ENCODE data around the gene SMOC2.
"Not testable (repeated sequence)": the region's sequence is repeated elsewhere in the genome, so short reads cannot be mapped to it uniquely, and the experiment has no call there.

Gene SMOC2

DNA sequence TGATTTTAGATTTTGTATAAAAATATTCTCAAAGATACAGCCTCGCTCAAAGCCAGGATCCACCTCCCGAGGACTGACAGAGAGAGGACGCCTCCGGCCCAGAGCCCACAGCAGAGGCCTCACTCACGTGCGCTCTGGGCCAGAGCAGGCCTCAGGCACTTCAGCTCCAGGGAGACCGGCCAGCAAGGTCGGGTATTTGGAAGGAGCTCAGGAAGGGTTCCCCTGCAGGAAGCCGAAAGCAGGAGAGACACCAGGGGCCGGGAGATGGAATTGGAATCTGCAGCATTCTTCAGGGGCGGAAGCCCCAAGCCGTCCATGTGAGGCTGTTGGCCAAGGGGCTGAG lies 251.9 kb downstream of the SMOC2 start:
- H3K4me3 ChIP-seq (ENCODE audit: low read length); H3K9me3 ChIP-seq (ENCODE audit: control insufficient read depth, low read length): not testable (repeated sequence)

DNA sequence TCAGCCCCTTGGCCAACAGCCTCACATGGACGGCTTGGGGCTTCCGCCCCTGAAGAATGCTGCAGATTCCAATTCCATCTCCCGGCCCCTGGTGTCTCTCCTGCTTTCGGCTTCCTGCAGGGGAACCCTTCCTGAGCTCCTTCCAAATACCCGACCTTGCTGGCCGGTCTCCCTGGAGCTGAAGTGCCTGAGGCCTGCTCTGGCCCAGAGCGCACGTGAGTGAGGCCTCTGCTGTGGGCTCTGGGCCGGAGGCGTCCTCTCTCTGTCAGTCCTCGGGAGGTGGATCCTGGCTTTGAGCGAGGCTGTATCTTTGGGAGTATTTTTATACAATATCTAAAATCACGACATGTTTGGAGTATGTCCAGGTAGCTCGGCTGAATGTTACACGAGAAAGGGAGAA lies 253.8 kb downstream of the SMOC2 start:
- not testable (repeated sequence) for H3K36me3 ChIP-seq (ENCODE audit: control insufficient read depth, insufficient read depth, low read length, severe bottlenecking); H3K4me3 ChIP-seq (ENCODE audit: low read length); DNase-seq (ENCODE audit: low read depth); H3K9ac ChIP-seq (ENCODE audit: low read length); H3K4me1 ChIP-seq (ENCODE audit: control insufficient read depth, insufficient read depth, low read length); H3K9me3 ChIP-seq (ENCODE audit: control insufficient read depth, low read length)
- peaks cover 10% of the 10 kb centered on the region for H3K27me3 ChIP-seq (replicated peaks; ENCODE audit: control insufficient read depth, insufficient read depth, low read length)

More for the DNA sequence above, 251.9 kb downstream of the SMOC2 start:
- H3K36me3 ChIP-seq (ENCODE audit: control insufficient read depth, insufficient read depth, low read length, severe bottlenecking); DNase-seq (ENCODE audit: low read depth); H3K4me1 ChIP-seq (ENCODE audit: control insufficient read depth, insufficient read depth, low read length); H3K27me3 ChIP-seq (replicated peaks; ENCODE audit: control insufficient read depth, insufficient read depth, low read length); H3K9ac ChIP-seq (ENCODE audit: low read length): not testable (repeated sequence)

DNA sequence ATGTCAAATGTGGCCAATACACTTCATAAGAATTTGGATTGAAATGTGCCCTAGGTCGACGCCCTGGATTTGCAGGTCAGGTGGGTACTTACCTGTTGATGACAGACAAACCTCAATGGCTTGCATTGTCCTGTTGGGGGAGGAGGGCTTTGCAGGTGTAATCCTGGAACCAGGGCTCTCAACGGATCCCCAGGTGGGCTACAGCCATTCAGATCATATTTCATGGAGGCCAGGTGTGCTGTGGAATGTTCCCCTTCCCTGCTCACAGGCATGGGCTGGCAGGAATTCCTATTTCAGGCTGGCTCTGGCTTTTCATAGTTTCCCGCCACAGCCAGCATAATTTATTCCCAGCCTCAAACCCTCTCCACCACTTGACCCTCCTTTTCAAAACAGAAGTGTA lies 254.7 kb downstream of the SMOC2 start:
- H3K36me3 ChIP-seq (ENCODE audit: control insufficient read depth, insufficient read depth, low read length, severe bottlenecking), result no peaks in the 10 kb centered on the region
- no peak overlapping the region for H3K4me3 ChIP-seq (ENCODE audit: low read length)
- DNase-seq (ENCODE audit: low read depth), result no peak
- peaks cover 6% of the 10 kb centered on the region for H3K9me3 ChIP-seq (ENCODE audit: control insufficient read depth, low read length)
- H3K27me3 ChIP-seq (replicated peaks; ENCODE audit: control insufficient read depth, insufficient read depth, low read length), result peaks cover 10% of the 10 kb centered on the region
- peaks cover 3% of the 10 kb centered on the region for H3K4me1 ChIP-seq (ENCODE audit: control insufficient read depth, insufficient read depth, low read length)
- no peak overlapping the region for H3K9ac ChIP-seq (ENCODE audit: low read length)

DNA sequence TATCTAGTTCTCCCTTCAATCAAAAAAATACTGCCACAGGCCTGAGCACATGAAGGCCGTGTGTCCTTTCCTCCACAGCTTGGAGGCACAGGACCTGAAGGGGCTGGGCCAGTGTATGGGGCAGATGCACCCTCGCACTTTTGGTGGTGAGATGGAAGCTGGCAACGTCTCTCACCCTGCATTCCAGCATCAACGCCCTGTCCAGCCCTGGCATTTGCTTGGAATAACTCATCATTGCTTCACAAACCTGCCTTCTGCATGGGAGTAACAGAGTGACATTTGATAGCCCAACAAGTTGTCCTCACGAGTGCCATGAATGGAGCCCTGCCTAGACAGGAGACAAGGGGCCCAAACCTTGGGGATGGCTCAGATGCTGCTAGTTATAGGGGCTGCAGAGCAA lies 257.9 kb downstream of the SMOC2 start:
- Histone ChIP-seq H3K27me3 (replicated peaks; ENCODE audit: control insufficient read depth, insufficient read depth, low read length) (peaks cover 28% of the 10 kb centered on the region), H3K4me1 (ENCODE audit: control insufficient read depth, insufficient read depth, low read length) (peaks cover 3% of the 10 kb centered on the region), H3K9me3 (ENCODE audit: control insufficient read depth, low read length) (peaks cover 4% of the 10 kb centered on the region), H3K4me3 (ENCODE audit: low read length) (no peak overlapping the region), H3K36me3 (ENCODE audit: control insufficient read depth, insufficient read depth, low read length, severe bottlenecking) (no peaks in the 10 kb centered on the region), H3K9ac (ENCODE audit: low read length) (no peak overlapping the region)
- no peak for DNase-seq (ENCODE audit: low read depth)

DNA sequence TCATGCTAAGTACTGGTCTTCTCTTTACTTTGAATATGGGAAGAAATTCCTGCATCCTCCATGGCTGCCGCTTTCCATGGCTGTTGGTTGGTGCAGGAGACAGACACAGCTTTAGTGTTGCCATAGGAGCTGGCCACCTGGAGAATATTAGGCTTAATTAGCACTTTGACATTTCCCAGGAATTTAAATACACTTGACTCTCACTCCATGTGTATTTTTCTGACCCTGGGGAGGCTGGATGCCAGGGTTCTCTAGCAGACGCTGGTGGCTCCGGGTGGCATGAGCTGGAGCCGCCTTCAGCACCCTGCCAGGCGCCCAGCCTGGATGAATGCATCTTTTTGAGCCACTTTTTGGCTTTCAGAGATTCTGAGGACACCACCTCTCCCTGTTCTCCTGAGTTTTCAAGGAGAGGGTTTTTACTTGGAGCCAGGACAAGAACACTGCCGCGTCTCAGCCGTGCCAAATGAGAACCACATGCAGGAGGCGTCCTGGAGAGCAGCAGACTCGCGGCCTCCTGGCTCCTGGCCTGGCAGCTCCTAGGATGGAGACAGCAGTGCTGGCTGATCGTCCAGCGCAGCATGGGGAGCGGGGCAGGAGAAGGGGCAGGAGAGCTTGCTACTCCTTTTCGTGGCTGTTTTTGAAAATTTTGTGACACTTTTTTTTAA lies 258.8 kb downstream of the SMOC2 start:
- Histone ChIP-seq H3K27me3 (replicated peaks; ENCODE audit: control insufficient read depth, insufficient read depth, low read length) (peaks cover 35% of the 10 kb centered on the region), H3K9ac (ENCODE audit: low read length) (no peak overlapping the region), H3K4me1 (ENCODE audit: control insufficient read depth, insufficient read depth, low read length) (peaks cover 3% of the 10 kb centered on the region), H3K4me3 (ENCODE audit: low read length) (no peak overlapping the region), H3K36me3 (ENCODE audit: control insufficient read depth, insufficient read depth, low read length, severe bottlenecking) (no peaks in the 10 kb centered on the region), H3K9me3 (ENCODE audit: control insufficient read depth, low read length) (no peaks in the 10 kb centered on the region)
- no peak for DNase-seq (ENCODE audit: low read depth)

DNA sequence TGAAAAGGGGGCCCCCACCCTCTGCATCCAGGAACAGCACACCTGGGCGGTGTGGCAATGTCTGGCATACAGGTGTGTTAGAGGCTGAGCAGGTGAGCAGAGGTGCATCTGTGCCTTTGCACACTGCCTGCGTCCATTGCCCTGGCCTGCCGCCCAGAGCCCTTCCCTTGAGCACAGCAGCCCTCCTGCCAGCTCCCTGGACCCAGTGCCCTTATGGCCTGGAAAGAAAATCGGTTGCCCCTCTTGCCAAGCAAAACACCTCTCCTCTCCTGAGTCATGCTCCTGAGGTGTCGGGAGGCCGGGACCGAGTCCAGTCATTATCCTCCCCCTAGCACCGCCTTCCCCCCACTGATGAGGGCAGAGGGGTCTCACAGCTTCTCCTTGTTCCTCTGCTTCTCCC lies 259.9 kb downstream of the SMOC2 start:
- no peaks in the 10 kb centered on the region for H3K9me3 ChIP-seq (ENCODE audit: control insufficient read depth, low read length)

DNA sequence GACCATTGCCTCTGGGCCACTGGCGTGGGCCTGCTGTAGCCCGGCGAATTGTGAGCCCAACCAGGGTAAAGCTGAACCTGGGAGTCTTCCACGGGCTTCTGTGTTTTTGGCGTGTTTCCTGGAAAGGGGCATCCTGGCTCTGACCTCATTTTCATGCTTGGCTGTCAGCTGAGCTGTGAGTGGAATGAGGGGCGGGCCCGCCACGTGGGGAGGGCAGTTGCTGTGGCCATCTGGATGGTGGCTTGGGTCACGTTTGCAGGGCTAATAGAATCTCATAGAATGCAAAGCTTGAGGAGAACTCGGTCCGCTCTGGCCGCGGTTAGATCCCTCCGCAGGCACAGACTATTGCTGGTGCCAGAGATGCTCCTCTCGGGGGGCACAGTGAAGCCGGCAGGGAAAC lies 263.0 kb downstream of the SMOC2 start:
- no peak for DNase-seq (ENCODE audit: low read depth)
- Histone ChIP-seq H3K9ac (ENCODE audit: low read length) (no peak overlapping the region), H3K27me3 (replicated peaks; ENCODE audit: control insufficient read depth, insufficient read depth, low read length) (peaks cover 45% of the 10 kb centered on the region), H3K36me3 (ENCODE audit: control insufficient read depth, insufficient read depth, low read length, severe bottlenecking) (no peaks in the 10 kb centered on the region), H3K4me3 (ENCODE audit: low read length) (no peak overlapping the region), H3K4me1 (ENCODE audit: control insufficient read depth, insufficient read depth, low read length) (peaks cover 3% of the 10 kb centered on the region), H3K9me3 (ENCODE audit: control insufficient read depth, low read length) (no peaks in the 10 kb centered on the region)

More for the DNA sequence above, 259.9 kb downstream of the SMOC2 start:
- Histone ChIP-seq H3K9ac (ENCODE audit: low read length) (no peak overlapping the region), H3K4me1 (ENCODE audit: control insufficient read depth, insufficient read depth, low read length) (peaks cover 3% of the 10 kb centered on the region), H3K27me3 (replicated peaks; ENCODE audit: control insufficient read depth, insufficient read depth, low read length) (peaks cover 36% of the 10 kb centered on the region), H3K4me3 (ENCODE audit: low read length) (no peak overlapping the region), H3K36me3 (ENCODE audit: control insufficient read depth, insufficient read depth, low read length, severe bottlenecking) (no peaks in the 10 kb centered on the region)
- no peak for DNase-seq (ENCODE audit: low read depth)

DNA sequence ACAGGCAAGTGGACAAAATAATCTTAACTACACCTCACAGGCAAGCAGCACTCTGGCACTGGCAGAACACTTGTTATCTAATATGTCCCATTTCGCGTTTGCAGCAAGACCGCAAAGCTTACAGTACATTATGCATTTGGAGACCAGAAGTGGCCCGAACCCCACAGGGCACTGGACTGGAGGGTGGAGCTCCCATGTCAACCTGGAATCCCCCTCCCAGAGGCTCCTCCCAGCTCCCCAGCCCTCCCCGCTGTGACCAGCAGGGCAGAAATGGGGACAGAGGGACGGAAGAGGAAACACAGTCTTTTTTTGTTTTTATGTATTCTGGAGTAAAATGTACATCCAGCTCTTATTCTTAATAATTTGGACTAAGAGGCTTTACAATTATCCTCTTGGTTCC lies 263.7 kb downstream of the SMOC2 start:
- Histone ChIP-seq H3K4me3 (ENCODE audit: low read length) (no peak overlapping the region), H3K9me3 (ENCODE audit: control insufficient read depth, low read length) (no peaks in the 10 kb centered on the region), H3K27me3 (replicated peaks; ENCODE audit: control insufficient read depth, insufficient read depth, low read length) (peaks cover 44% of the 10 kb centered on the region), H3K4me1 (ENCODE audit: control insufficient read depth, insufficient read depth, low read length) (peaks cover 2% of the 10 kb centered on the region), H3K9ac (ENCODE audit: low read length) (no peak overlapping the region), H3K36me3 (ENCODE audit: control insufficient read depth, insufficient read depth, low read length, severe bottlenecking) (no peaks in the 10 kb centered on the region)
- no peak for DNase-seq (ENCODE audit: low read depth)

DNA sequence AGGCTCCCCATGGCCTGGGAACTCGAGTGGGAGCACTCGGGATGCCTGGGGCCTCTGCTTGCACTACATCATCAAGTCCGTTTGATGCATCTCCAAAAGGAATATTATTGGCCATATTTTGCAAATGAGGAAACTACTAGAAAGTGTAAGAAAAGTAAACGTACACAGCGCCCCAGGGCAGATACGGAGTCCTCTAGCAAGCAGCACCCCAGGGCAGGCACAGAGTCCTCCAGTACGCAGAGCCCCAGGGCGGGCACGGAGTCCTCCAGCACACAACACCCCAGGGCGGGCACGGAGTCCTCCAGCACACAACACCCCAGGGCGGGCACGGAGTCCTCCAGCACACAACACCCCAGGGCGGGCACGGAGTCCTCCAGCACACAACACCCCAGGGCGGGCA lies 264.3 kb downstream of the SMOC2 start:
- not testable (repeated sequence) for H3K4me1 ChIP-seq (ENCODE audit: control insufficient read depth, insufficient read depth, low read length); H3K36me3 ChIP-seq (ENCODE audit: control insufficient read depth, insufficient read depth, low read length, severe bottlenecking); DNase-seq (ENCODE audit: low read depth)

DNA sequence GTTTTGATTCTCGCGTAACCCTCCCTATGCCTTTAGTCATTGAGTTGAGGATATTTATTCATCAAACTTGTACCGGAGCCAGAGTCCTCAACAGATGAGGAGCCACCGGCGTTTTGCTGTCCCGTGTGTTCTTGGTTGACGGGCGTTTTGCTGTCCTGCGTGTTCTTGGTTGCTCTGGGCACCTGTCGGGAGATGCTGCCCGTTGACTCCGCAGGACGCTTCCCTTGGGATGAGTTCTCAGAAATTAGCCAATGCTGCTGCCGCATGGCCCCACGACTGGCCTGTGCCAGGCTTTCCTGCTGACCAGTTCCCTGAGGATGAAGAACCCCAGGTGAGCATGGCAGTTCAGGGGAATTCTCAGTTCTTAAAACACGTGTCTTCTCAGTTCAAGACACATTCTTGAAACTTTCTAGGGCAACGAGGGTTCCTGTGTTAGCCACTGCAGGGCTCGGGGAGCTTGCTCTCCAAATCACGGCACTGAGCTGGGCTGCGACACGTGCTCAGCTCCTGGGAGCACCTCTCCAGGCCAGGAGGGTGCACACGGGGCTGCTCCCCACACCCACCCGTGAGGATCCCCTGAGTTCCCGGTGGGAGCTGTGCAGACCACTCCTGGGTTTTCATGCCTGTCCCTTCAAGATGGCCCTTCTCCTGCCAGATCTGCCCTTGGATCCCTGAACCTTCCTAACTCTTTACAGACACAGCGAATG lies 265.6 kb downstream of the SMOC2 start:
- H3K4me1 ChIP-seq (ENCODE audit: control insufficient read depth, insufficient read depth, low read length), result no peaks in the 10 kb centered on the region
- H3K9ac ChIP-seq (ENCODE audit: low read length), result no peak overlapping the region
- DNase-seq (ENCODE audit: low read depth), result no peak
- H3K9me3 ChIP-seq (ENCODE audit: control insufficient read depth, low read length), result no peaks in the 10 kb centered on the region
- H3K36me3 ChIP-seq (ENCODE audit: control insufficient read depth, insufficient read depth, low read length, severe bottlenecking), result no peaks in the 10 kb centered on the region
- no peak overlapping the region for H3K4me3 ChIP-seq (ENCODE audit: low read length)
- peaks cover 42% of the 10 kb centered on the region for H3K27me3 ChIP-seq (replicated peaks; ENCODE audit: control insufficient read depth, insufficient read depth, low read length)

More for the DNA sequence above, 264.3 kb downstream of the SMOC2 start:
- H3K27me3 ChIP-seq (replicated peaks; ENCODE audit: control insufficient read depth, insufficient read depth, low read length), result peaks cover 44% of the 10 kb centered on the region
- H3K9ac ChIP-seq (ENCODE audit: low read length); H3K9me3 ChIP-seq (ENCODE audit: control insufficient read depth, low read length); H3K4me3 ChIP-seq (ENCODE audit: low read length): not testable (repeated sequence)

DNA sequence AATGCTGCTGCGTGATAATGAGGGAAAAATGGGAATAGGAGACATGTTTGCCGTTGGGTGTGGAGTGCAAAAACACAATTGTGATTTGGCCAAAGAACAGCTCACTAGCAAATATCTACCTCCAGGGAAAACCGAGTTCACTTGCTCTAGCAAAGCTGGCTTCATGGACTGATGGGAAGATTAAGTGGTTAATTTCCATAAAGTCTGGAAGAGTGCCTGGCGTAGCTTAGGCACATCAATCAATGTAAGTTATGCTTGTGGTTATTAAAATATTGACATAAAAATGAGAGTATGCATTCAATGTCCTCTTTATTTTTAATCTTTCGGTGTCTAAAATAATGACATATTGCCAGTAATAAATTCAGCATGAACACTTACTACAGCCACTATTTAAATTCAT lies 267.5 kb downstream of the SMOC2 start:
- H3K9me3 ChIP-seq (ENCODE audit: control insufficient read depth, low read length), result no peaks in the 10 kb centered on the region
- DNase-seq (ENCODE audit: low read depth), result no peak
- no peak overlapping the region for H3K9ac ChIP-seq (ENCODE audit: low read length)
- H3K4me3 ChIP-seq (ENCODE audit: low read length), result no peak overlapping the region
- peaks cover 37% of the 10 kb centered on the region for H3K27me3 ChIP-seq (replicated peaks; ENCODE audit: control insufficient read depth, insufficient read depth, low read length)
- no peaks in the 10 kb centered on the region for H3K4me1 ChIP-seq (ENCODE audit: control insufficient read depth, insufficient read depth, low read length)
- H3K36me3 ChIP-seq (ENCODE audit: control insufficient read depth, insufficient read depth, low read length, severe bottlenecking), result no peaks in the 10 kb centered on the region

DNA sequence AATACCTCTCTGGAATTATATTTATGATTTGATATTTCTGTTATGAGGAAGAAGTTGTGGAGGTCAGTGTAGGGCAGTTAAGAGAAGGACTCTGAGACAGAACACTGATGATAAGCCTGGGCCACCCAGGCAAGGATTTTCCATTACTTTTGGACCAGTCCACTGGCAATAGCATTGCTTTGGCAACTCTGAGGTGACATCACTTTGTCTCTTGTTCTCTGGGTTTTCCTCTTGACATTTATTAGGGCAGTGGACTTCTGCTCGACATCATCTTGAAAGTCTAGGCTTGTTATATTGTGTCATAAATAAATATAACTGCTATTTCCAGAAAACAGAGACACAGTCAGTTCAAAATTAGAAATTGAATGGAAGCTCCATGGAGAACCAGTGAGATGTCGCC lies 268.0 kb downstream of the SMOC2 start:
- Histone ChIP-seq H3K4me1 (ENCODE audit: control insufficient read depth, insufficient read depth, low read length) (no peaks in the 10 kb centered on the region), H3K9me3 (ENCODE audit: control insufficient read depth, low read length) (no peaks in the 10 kb centered on the region), H3K27me3 (replicated peaks; ENCODE audit: control insufficient read depth, insufficient read depth, low read length) (peaks cover 35% of the 10 kb centered on the region), H3K9ac (ENCODE audit: low read length) (no peak overlapping the region), H3K4me3 (ENCODE audit: low read length) (no peak overlapping the region), H3K36me3 (ENCODE audit: control insufficient read depth, insufficient read depth, low read length, severe bottlenecking) (no peaks in the 10 kb centered on the region)
- no peak for DNase-seq (ENCODE audit: low read depth)
